HUDEP-2 (cell line): ENCODE measurements around the gene CARD19.
A peak's percentile ranks its signal among the peaks of the same experiment; 100 is the strongest.

ENCODE experiments used
- DNase-seq, 76 experiments: peaks; one replicate each; lab custom pipeline; 2025; ENCODE audit not compliant: unreplicated experiment in 76 of 76; lab: John Stamatoyannopoulos, UW

The CARD19 gene

GRCh38 chr9:93117924-93118862, 22.2 kb downstream of the CARD19 start:
- DNase-seq: no peak

- no peak for DNase-seq
Observed at GRCh38 chr9:93118863-93119702, 23.1 kb downstream of the CARD19 start.

GRCh38 chr9:93119703-93119952, 23.6 kb downstream of the CARD19 start:
- DNase-seq: no peak

- peak in 72 of 76 experiments; percentile 12 to 92 (median 69) for DNase-seq
Observed at GRCh38 chr9:93119953-93120845, 24.2 kb downstream of the CARD19 start.

GRCh38 chr9:93120846-93121315, 24.9 kb downstream of the CARD19 start:
- DNase-seq: no peak

GRCh38 chr9:93121316-93122241, 25.6 kb downstream of the CARD19 start:
- no peak for DNase-seq

GRCh38 chr9:93122721-93123221, 26.8 kb downstream of the CARD19 start:
- no peak for DNase-seq

- DNase-seq: no peak
Observed at GRCh38 chr9:93123561-93124283, 27.7 kb downstream of the CARD19 start.

GRCh38 chr9:93124793-93125192, 28.8 kb downstream of the CARD19 start:
- DNase-seq: no peak

- no peak for DNase-seq
Observed at GRCh38 chr9:93125331-93125894, 29.4 kb downstream of the CARD19 start.

- DNase-seq: no peak
Observed at GRCh38 chr9:93126151-93126781, 30.2 kb downstream of the CARD19 start.

GRCh38 chr9:93126825-93127368, 30.9 kb downstream of the CARD19 start:
- no peak for DNase-seq

GRCh38 chr9:93127395-93127911, 31.4 kb downstream of the CARD19 start:
- no peak for DNase-seq

GRCh38 chr9:93128011-93128714, 32.1 kb downstream of the CARD19 start:
- DNase-seq: no peak

- DNase-seq: no peak
Observed at GRCh38 chr9:93128715-93129224, 32.8 kb downstream of the CARD19 start.

- DNase-seq: no peak
Observed at GRCh38 chr9:93129286-93129685, 33.3 kb downstream of the CARD19 start.
